HG03064 (cell line): Measurements from ENCODE around the gene WIPI1.
"Not testable (repeated sequence)": the region's sequence is repeated elsewhere in the genome, so short reads cannot be mapped to it uniquely, and the experiment has no call there.

Source experiments
- ATAC-seq: cut with Tn5 transposase; IDR thresholded peaks from one replicate; pipeline ENCODE4 v1.9.1; 2021; ENCODE audit warnings: low read depth; ENCODE audit not compliant: unreplicated experiment

WIPI1 gene

DNA sequence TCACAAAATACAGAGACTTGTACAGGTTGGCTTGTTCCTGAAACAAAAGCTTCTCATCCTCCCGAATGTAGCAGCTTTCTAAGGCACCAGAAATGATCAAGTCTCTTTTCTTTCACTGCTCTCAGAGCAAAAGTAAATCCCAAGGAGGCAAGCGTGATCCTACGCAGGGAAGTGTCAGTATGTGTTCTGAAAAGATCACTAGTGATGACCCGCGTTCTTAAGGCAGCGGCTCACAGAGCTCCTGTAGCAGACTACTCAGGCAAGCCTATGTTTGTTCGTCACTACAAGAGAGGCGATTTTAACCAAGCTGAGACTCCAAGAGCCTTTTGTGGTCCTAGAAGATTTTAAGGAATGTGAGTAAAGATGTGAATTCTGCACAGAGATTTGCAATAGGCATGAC is 34.5 kb downstream of the WIPI1 start:
- no peak for ATAC-seq

DNA sequence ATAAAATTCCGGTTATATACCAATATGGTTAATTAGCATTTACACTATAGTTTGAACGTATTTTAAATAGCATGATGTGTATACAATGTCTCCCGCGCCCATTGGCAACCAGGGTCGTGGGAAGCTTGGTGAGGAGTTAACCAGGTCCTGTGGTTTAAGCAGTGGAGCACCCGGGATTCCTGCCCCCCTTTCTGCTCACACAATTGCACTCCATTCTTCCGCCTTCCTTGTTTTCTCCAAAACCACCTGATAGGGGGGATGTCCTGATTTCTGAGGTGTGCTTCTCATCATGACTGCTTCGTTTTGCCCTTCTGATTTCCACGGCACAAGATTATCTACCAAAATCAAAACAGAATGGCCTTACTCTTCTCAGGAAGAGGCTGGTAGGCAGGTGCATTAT is 35.8 kb downstream of the WIPI1 start:
- ATAC-seq = no peak

DNA sequence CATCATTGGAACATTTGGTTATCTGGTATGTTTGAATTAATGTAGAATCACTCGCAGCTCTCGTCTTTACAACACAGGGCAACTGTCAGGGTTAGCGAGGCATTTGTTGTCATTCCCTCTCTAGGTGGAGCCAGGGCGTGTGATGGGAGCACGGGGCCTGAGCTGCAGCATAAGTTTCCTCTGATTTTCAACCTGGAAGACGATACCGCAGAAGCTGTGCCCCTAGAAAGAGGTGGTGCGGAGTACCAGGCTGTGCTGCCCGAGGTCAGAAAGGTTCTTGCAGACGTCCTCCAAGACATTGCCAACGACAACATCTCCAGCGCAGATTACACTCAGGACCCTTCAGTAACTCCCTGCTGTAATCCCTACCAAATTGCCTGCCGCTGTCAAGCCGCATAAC is 37.2 kb downstream of the WIPI1 start:
- ATAC-seq = no peak

DNA sequence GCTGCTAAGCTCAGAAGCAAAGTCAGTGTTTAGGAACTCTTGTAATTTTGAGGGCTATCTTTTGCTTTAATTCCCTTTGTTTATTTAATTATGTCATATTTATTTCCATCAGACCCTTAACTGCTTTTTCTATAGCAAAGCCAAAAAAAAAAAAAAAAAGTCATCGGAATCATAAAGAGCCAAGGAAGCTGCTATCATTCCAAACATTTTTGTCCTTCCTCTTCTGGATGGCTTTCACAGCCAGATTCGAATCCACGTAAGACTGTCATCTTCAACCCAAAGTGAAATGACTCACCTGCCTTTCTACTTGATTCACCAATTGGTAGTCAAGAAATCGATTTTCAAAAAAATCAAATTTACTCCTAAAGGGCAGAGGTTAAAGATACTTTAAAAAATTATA is 38.4 kb downstream of the WIPI1 start:
- ATAC-seq = no peak

DNA sequence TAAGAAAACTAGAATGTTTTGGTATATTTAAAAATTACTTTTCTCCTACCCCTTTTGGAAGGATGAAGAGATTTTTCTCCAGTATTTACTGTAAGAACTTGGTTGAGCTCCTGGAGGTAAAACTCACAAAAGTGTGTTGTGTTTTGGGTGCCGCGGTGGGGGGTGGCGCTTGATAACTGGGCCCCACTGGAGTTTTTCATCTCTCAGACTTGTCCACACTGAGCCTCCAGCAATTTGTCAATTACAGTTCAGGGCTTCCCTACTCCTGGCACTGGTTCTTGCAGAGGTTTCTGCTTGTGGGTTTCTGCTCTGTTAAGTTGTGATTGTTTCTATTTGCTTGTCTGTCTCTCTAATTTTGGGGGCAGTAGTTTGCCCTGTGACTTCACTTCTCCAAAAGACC is 40.0 kb downstream of the WIPI1 start:
- no peak for ATAC-seq

DNA sequence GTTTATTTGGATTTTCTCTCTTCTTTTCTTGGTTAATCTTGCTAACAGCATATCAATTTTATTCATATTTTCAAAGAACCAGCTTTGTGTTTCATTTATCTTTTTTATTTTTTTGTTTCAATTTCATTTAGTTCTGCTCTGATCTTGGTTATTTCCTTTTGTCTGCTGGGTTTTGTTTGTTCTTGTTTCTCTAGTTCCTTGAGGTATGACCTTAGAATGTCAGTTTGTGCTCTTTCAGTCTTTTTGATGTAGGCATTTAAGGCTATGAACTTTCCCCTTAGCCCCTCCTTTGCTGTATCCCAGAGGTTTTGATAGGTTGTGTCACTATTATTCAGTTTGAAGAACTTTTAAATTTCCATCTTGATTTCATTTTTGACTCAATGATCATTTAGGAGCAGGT is 42.4 kb downstream of the WIPI1 start:
- ATAC-seq = not testable (repeated sequence)

DNA sequence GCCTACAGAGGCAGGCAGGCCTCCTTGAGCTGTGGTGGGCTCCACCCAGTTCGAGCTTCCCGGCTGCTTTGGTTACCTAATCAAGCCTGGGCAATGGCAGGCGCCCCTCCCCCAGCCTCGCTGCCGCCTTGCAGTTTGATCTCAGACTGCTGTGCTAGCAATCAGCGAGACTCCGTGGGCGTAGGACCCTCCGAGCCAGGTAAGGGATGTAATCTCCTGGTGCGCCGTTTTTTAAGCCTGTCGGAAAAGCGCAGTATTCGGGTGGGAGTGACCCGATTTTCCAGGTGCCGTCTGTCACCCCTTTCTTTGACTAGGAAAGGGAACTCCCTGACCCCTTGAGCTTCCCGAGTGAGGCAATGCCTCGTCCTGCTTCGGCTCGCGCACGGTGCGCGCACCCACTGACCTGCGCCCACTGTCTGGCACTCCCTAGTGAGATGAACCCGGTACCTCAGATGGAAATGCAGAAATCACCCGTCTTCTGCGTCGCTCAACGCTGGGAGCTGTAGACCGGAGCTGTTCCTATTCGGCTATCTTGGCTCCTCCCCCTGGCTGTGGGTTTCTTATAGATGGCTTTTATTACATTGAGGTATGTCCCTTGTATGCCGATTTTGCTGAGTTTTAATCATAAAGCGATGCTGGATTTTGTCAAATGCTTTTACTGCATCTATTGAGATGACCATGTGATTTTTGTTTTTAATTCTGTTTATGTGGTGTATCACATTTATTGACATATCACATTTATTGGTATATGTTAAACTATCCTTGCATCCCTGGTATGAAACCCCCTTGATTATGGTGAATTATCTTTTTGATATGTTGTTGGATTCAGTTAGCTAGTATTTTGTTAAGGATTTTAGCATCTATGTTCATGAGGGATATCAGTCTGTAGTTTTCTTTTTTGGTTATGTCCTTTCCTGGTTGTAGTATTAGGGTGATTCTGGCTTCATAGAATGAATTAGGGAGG is 43.4 kb downstream of the WIPI1 start:
- ATAC-seq = not testable (repeated sequence)

DNA sequence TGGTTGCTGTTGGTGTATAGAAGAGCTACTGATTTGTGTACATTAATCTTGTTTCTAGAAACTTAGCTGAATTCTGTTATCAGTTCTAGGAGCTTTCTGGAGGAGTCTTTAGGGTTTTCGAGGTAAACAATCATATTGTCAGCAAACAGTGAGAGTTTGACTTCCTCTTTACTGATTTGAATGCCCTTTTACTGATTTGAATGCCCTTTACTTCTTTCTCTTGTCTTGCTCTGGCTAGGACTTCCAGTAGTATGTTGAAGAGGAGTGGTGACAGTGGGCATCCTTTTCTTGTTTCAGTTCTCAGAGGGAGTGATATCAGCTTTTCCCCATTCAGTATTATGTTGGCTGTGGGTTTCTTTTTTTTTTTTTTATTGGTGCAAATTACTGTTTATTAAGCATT is 49.6 kb downstream of the WIPI1 start:
- not testable (repeated sequence) for ATAC-seq

DNA sequence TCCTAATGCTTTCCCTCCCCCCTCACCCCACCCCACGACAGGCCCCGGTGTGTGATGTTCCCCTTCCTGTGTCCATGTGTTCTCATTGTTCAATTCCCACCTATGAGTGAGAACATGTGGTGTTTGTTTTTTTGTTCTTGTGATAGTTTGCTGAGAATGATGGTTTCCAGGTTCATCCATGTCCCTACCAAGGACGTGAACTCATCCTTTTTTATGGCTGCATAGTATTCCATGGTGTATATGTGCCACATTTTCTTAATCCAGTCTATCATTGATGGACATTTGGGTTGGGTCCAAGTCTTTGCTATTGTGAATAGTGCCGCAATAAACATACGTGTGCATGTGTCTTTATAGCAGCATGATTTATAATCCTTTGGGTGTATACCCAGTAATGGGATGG is 53.5 kb downstream of the WIPI1 start:
- ATAC-seq = not testable (repeated sequence)

DNA sequence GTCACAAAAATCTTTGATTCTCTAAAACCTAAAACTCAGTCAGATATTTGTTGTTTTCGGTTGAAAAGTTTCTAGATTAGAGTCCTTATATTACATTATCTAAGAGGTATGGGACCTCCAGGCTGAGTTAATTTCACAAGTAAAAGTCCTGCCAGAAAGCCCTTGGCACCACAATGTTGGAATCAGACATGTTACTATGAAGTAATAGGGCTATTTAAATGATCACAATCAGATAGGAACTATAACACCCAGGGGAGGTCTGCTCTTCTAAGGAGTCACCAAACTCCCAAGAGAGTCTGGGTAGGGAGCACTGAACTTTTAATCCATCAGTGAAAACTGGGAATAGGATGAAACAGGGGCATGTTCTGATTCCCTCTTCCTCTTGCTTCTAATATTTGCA is 54.2 kb downstream of the WIPI1 start:
- ATAC-seq = no peak

DNA sequence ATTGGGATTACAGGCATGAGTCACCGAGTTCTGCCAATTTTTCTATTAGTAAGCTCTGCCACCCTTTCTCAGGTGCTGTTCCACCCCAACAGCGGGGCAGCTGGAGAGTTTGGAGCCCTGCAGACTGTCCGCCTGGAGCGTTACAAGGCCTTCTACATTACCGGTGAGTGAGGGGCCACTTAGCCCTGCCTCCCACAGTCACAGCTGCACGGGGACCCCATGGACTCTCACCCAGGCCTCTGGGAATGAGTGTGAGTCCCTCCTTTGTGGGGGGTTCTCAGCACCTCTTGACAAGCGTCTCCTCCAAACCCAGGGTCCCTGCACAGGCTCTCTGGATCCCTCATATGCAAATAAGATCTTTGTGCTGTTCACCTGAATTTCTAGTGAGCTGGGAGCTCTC is 56.0 kb downstream of the WIPI1 start:
- no peak for ATAC-seq

DNA sequence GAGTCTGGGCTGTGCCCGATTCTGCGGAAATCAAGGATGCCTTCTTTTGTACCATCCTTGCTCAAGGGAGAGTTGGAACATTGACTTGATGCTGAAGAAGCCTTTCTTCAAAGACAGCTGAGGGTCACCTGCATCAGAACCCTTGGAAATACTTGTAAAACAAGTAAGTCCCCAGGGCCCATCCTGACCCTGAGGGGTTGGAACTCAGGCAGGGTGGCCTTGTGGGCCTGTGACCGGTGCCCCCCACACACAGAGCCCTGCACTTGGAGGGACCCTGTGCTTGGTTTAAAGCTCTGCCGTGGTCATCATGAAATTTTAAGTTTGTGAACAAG is 56.9 kb downstream of the WIPI1 start:
- no peak for ATAC-seq

DNA sequence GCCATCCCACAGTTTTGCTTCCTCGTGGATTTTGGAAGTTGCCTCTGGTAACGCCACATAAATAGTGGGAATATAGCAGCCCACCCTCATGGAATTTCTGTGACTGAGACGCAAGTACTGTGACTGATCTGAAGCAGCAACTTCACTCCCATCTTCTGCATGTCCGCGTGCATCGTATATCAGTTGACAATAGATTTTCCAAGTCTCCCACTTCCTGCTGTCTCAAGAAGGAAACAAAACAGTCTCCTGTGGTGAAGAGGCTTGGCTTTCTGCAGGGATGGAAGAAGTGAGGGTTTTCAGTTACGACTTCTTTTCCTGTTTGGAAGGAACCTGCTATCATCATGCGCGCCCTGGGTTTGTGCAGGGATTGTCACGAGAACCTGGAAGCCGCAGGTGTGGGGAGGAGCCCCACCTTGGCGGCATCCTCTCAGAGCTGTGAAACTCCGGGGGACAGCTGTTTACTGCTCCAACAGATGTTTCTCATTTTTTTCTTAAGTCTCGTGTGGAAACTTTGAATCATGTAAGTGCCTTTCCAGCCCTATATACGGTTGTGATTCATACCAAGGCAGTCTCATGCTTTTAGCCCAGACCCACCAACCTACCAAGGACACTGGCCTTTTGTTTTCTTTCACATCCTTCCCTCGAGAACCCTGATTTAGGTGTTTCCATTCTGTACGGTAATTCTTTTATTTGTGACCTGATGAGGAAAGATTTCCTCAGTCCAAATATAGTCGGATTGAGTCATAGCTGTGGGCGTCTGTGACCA is 57.5 kb downstream of the WIPI1 start:
- no peak for ATAC-seq

DNA sequence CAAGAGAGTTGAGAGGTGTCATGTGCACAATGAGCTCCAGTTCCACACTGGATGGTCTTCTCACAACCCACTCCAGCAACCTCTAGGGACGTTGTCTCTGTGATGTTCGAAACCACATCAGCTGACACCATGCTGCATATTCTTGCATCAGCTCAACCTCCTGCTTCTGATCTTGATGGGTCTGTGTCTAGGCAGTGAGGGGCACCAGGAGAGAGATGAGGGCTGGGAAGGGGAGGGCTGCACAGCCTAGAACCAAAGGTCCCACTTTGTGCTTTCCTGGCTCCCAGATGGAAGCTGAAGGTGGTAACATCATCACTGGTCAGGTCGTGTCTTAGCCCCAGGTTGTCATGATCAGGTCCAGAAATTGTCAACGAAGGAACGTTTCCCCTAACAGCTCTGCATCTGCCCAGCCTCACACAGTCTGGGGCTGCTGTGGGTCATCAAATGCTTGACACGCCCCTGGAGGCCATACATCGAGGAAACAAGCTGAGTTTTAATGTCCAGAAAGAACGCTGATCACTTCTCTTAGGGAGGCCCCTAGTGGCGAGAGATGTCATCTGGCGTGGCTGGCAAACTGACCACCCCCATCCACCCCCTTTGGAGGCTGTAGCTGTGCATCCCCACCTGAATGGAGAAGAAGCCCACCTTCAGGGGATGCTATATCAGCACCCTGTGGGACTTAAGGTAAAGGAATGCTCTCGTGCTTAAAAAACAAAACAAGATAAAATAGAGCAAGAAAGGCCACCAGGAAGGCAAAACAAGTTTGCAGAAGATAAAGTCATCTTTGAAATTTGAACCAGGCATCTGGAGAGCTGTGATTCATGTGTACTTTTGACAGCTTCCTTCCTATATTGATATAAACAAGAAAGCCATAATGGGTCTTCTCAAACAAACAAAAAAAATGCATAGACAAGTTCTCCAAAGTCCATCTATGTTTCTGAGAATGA is 58.3 kb downstream of the WIPI1 start:
- ATAC-seq = no peak

DNA sequence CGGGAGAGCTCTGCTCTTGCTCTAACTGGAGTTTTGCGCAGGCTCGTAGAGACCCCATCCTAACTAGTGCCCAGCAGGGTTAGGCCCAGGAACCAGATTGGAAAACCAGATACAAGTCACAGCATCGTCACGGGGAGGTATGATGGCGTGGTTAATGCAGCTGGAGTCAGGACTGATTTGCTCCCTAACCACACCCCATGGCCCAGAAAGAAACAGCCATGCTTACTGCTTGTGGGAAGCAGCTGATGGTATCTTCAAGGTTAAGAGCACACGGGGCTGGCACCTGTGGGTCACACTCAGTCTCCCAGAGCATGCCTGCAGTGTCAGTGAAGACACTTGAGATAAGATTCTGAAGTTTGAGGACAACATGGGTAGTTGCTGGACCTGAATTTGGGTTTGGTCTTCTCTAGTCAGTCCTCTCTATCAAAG is 60.2 kb downstream of the WIPI1 start:
- no peak for ATAC-seq

DNA sequence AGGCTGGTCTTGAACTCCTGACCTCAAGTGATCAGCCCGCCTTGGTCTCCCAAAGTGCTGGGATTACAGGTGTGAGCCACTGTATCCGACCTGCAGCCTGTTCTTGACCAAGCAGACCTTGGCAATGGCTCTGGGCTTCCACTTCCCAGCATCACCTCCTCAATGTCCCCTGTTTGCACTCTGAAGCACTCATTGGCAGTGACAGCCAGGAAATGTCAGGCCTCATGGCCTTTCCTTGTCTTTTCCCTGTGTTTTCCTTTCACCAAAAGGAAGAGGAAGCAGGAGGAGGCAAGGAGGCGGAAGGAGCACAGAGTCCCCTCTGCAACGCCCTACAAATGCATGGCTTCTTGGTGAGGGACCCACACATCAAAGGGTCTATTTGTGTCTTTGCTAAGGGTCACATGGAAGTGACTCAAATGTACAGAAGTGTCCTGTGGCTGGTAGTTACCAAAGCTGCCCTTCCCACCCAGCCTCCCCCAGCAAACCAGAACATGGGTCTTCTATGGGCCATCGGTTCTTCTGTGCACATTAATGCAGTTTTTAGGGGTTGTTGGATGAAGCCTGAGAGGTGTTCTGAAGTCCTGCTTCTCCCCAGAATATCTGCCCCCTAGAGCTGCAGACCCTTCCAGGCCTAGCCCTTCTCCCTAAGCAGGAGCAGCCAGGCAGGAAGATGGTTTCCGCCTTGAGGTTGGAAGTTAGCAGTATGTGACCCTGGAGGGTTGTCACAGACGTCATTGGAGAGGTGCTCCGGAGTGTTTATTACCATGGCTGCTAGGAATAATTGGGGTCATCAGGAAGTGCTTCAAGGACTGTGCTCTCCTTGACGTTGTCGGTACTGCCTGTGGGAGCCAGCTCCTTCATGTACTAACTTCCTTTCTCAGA is 60.8 kb downstream of the WIPI1 start:
- ATAC-seq = no peak

DNA sequence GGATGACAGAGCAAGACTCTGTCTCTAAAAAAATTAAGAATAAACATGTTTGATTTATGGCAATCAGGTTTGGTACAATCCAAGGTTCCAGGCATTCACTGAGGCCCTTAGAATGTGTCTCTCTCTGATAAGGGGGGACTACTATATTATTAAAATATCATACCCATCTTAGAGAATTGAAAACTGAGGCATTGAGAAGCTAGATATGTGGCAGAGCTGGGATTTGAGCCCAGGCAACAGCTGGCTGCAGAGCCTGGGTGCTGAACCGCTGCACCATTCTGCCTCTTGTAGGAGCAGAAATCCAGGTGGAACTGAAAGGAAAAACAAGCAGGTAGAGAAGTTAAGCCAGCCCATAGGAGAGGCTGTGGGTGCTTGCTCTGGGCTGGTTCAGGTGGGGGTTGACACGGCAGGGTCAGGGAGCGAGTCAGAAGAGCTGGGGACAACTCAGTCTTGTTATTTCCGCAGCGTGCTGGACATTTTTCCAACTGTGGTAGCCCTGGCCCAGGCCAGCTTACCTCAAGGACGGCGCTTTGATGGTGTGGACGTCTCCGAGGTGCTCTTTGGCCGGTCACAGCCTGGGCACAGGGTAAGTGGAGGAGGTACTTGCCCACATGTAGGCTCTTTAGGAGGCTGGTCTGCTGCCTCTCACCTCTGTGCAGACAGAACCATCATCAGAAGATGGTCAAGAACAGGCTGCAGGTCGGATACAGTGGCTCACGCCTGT is 62.5 kb downstream of the WIPI1 start:
- no peak for ATAC-seq

DNA sequence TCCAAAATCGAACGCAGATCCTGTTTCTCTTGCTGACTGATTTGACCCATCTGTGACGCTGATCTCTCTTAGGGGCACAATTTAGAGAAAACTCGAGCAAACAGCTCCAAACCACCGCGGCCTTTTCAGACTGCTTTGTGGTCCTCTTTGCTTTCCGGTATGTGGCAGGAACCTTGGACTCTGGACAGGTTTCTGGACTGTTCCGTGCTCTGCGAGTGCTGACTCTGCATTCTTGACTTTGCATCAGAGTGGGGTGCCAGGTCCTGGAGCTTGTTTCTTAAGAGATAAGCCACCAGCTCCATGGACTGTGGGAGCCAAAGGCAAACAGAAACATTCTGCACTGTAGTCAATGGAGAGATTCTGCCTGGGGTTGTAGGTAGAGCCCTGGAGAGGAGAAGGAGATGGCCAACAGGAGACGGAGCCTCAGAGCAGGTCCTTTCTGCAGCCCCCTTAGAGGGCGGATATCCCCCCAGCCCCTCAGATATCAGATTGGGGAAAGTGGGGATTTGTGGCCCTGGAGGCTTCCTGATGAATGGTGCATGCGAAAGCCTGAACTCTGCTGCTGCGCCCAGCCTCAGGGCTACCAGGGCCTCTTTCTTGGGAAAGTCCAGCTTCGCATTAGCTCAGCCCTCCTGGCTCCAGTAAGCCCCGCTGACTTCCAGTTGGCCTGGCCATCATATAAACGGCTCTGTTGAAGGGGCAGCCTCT is 65.6 kb downstream of the WIPI1 start:
- ATAC-seq = no peak
